Measurements from ENCODE around the gene OGFR.
A peak's percentile ranks its signal among the peaks of the same experiment; 100 is the strongest.

The OGFR gene

DNA sequence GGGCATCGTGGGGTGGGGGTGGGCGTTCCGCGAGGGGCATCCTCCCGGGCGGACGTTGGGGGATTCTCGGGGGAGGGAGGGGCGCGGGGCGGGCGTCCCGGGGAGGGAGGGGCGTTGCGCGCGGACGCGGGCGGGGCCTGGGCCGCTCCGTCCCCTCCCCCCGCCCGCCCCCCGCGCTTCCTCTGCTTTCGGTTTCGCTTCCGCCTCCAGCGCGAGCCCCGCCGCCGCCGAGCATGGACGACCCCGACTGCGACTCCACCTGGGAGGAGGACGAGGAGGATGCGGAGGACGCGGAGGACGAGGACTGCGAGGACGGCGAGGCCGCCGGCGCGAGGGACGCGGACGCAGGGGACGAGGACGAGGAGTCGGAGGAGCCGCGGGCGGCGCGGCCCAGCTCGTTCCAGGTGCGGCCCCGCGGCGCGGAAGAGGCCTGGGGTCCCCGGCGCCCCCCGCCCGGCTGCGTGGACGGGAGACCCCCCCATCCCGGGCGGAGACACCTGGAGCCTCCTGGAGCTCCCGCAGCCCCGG, at the start of gene OGFR:
Gene OGFR (plus strand): TSS at position 209 of the 528 bp plus-strand sequence. CDS start 25 bp downstream, at position 234.
- peak; percentile 55 for DNase-seq

- DNase-seq = no peak
Observed at GRCh38 chr20:62754991-62755356, 49.7 kb upstream of the OGFR start.

DNA sequence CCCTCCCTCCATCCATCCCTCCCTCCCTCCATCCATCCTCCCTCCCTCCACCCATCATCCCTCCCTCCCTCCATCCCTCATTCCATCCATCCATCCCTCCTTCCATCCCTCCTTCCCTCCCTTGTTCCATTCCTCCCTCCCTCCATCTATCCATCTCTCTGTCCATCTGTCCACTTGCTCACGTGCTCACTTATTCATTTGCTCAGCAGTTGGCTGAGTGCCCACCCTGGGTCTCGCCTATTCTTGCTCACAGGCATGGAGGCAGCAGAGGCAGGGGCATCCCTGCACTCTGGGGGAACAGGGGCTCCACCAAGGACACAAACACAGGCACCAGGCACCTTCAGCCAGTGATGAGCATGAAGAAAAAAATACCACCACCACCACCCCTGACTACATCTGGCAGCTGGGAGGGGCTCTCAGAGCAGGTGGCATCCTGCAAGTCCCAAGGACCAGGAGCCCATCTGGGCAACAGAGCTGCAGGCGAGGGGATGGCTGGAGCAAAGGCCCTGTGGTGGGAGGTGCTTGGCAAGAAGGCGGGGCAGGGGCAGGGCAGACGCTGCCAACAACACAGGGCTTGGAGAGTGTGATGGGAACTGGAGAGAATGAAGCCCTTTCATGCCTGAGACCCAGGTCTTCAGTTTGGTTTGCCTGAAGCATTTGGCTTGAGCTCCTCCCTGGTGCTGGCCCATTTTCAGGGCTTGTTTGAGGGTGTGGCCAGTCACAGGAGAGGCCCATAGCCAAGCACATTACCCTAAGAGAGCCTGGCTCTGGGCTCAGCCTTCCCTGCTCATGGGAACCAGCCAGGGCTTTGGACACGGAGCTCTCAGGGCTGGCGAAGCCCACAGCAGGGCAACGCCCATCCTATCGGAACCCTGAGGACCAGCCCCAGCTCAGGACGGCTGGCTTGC, 48.6 kb upstream of the OGFR start:
- DNase-seq = no peak

GRCh38 chr20:62758226-62758912, 46.3 kb upstream of the OGFR start:
- DNase-seq = no peak

DNA sequence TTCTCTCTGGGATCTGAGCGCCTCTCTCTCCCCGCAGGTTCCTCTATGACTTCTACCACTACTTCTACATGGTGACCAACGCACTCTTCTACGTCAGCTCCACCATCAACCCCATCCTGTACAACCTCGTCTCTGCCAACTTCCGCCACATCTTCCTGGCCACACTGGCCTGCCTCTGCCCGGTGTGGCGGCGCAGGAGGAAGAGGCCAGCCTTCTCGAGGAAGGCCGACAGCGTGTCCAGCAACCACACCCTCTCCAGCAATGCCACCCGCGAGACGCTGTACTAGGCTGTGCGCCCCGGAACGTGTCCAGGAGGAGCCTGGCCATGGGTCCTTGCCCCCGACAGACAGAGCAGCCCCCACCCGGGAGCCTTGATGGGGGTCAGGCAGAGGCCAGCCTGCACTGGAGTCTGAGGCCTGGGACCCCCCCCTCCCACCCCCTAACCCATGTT, 44.6 kb upstream of the OGFR start:
- DNase-seq = no peak

DNA sequence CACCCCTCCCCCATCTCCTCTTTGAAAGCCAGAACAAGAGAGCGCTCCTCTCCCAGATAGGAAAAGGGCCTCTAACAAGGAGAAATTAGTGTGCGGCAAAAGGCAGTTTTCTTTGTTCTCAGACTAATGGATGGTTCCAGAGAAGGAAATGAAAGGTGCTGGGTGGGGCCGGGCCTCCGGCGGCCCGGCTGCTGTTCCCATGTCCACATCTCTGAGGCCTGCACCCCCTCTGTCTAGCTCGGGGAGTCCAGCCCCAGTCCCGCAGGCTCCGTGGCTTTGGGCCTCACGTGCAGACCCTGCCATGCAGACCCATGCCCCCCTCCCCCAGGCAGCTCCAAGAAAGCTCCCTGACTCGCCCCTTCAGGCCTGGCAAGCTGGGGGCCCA, 44.2 kb upstream of the OGFR start:
- no peak for DNase-seq

GRCh38 chr20:62760856-62761758, 43.5 kb upstream of the OGFR start:
- DNase-seq = no peak

- DNase-seq = no peak
Observed at GRCh38 chr20:62761759-62762131, 42.9 kb upstream of the OGFR start.

DNA sequence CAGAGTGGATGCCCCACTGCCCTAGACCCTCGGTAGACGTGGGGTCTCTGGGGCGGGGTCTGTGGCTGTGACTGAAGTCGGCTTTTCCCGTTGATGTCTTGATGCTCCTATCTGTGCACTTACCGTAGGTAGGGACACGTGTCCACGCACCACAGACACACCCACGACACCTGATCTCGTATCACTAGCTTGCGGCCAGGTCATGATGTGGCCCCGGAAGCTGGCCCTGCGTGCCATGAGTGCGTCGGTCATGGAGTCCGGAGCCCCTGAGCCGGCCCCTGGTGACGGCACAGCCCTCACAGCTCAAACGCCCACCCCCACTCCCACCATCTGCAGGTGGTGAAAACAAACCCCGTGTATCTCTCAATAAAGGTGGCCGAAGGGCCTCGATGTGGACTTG, 42.3 kb upstream of the OGFR start:
- no peak for DNase-seq

GRCh38 chr20:62762801-62763368, 41.8 kb upstream of the OGFR start:
- DNase-seq = no peak

- no peak for DNase-seq
Observed at GRCh38 chr20:62763404-62763803, 41.2 kb upstream of the OGFR start.

- DNase-seq = no peak
Observed at GRCh38 chr20:62764156-62764935, 40.3 kb upstream of the OGFR start.

- DNase-seq = no peak
Observed at GRCh38 chr20:62765021-62765420, 39.6 kb upstream of the OGFR start.

DNA sequence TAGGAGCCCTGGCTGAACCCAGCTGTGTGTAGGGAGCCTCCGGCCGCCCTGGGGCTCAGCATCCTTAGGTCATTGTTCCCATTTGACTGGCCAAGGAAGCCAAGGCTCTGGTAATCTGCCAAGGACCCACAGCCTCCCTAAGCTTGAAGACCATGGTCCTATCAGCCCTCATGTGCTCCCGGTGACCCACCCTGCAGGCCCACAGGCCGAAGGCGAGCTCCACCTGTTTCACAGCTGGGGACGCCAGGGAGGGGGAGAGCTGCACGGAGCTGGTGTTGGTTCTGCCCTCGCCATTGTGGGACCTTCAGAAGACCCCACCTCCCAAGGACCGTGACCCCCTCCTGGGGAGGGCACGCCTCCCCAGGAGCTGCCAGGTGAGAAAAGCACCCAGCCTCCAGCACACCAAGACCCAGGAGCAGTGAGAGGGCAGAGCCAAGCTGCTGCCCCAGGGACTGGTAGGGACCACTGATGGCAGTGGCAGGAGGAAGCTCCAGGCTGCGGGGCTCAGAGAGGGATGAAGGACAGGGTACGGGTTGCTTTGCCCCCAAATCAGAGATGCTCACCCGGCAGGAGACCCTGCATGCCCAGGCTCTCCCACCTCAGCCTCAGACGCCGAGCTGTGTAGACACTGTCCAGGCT, 39.1 kb upstream of the OGFR start:
- DNase-seq = no peak

- DNase-seq = no peak
Observed at GRCh38 chr20:62766071-62766450, 38.6 kb upstream of the OGFR start.

GRCh38 chr20:62766716-62767115, 37.9 kb upstream of the OGFR start:
- DNase-seq = peak; percentile 58

GRCh38 chr20:62768234-62768546, 36.4 kb upstream of the OGFR start:
- no peak for DNase-seq

DNA sequence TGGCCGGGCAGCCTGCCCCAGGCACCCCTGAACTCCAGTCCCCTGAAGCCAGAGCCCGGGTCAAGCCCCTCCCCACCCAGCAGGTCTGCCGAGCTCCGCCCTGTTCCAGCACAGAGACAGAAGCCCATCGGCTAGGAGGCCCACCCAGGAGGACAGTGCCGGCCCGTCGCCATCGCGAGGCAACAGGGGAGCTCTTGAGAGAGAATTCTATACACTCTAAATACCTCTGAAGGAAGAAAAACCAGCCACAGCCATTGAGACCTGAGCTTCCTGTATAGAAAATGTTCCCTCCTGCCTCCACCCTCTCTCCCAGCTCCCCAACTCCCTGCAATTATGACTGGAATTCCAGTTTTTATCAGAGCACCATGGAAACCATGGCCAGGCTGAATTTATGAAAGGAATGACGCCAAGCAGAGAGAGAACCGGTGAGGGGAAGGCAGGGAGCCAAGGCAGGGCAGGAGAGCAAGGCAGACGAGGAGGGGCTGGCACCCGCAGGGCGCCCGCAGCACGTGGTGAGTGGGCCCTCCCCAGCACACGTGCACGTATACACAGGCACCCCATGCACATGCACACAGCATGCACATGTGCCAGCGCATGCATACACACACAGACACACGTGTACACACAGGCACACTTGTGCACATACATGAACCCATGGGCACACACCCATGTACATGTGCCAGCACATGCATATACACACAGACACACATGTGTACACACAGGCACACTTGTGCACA, 35.9 kb upstream of the OGFR start:
- peak; percentile 86 for DNase-seq

DNA sequence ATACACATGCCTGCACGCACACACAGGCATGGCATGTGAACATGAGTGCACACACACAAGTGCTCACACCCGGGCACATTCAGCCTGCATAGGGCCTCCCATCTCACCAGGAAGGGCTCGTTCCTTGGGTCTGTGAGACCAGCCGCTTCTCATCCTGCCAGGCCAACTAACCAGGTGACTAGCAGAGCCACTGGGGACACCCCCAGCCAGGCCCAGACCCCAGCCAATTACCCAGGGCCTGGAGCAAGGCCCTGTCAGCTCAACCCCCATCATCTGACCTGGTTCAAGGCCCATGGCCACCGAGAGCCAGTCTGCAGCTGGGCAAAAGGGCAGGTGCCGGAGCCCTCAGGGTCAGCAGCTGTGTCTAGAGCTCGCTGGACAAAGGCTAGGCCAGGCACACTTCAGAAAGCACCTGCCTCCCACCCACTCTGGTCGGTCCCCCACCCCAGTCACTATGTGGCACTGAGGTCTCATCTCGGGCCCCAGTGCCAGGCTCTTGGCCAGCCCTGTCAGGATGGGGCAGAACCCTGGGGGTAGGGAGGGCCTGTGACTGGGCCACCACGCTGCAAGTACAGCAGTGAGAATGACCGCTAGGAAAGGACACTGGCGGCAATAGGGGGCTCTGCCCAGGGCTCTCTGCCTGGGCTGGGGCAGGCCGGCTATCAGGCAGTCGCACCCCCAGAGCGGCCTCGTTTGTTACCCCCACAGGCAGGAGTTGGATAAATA, 35.1 kb upstream of the OGFR start:
- DNase-seq = no peak
